Measurements from ENCODE around the gene METTL21A. TPM values are rescaled to one million over a fixed set of nuclear protein-coding genes. Genes with fewer than 3 reads are reported as not detected.

Gene METTL21A
- total RNA-seq (10 to 100 TPM; 25.7 to 34.5 TPM), polyA plus RNA-seq (ENCODE audit: insufficient read length in 2 of 2) (10 to 100 TPM; 29.8 TPM)
- long read RNA-seq, donor 1, full-length matches to known transcripts: 21 of 30 reads
- long read RNA-seq, donor 1, partial matches to known transcripts: 9 of 30 reads
- long read RNA-seq, donor 1, other reads (novel, unspliced or antisense): 0 of 30 reads
- long read RNA-seq, donor 2, full-length matches to known transcripts: 6 of 6 reads
- long read RNA-seq, donor 2, partial matches to known transcripts: 0 of 6 reads
- long read RNA-seq, donor 2, other reads (novel, unspliced or antisense): 0 of 6 reads
- long read RNA-seq, donor 3, full-length matches to known transcripts: 3 of 3 reads
- long read RNA-seq, donor 3, partial matches to known transcripts: 0 of 3 reads
- long read RNA-seq, donor 3, other reads (novel, unspliced or antisense): 0 of 3 reads
- long read RNA-seq, donor 4, full-length matches to known transcripts: 8 of 8 reads
- long read RNA-seq, donor 4, partial matches to known transcripts: 0 of 8 reads
- long read RNA-seq, donor 4, other reads (novel, unspliced or antisense): 0 of 8 reads

DNA sequence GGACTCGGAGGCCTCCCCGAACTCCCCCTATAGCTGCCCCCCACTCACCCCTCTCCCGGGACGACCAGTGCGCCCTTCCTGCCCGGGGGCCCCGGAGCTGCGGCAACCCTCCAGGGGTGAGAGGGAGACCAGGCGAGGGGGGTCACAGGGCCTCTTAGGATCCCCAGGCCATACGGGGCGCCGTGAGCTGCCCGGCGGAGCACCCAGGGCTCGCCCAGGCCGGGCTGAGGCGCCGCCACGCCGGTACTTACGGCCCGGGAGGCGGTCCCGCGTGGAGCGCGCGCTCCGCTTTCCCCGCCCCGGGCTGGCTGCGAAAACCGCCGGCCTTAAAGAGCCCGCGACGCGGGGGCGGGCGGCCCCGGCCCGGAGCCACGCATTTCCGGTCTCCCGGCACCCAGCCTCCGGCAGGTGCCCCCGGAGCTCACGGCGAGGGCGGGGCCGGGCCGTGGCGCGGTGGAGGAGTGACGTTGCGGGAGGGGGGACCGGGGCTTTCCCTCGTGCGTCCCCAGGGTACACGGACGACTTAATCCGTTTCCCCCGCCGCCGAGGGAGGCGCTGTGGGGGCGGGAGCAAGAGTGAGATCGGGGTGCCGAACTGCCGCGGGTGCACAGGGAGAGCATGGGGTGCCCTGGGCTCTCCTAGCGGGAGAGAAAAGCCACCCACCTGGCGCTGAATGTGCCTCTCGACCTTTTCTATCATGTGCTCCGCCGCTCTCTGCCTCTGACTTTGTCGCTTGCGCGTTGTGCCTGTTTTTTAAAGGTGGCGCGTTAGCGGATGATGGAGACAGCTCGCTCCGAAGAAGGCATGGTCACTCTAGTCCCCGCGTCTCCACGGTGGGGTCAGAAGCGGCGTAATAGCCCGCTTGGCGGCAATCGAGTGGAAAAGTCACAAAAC lies at the start of gene METTL21A:
TSS of gene METTL21A (minus strand) at position 381 of the 894 bp plus-strand sequence. CDS start 1,019 bp downstream, outside the sequence.
- Histone ChIP-seq H3K4me1 (ENCODE audit: control insufficient read depth, insufficient read depth, low read length) (peaks cover 15% of the 10 kb centered on the region), H3K9me3 (ENCODE audit: control insufficient read depth, insufficient read depth, low read length) (no peaks in the 10 kb centered on the region), H3K4me3 (ENCODE audit: low read depth, low read length) (peak within 1 kb of the TSS; percentile 91), H3K27me3 (ENCODE audit: control insufficient read depth, insufficient read depth, low read length) (no peaks in the 10 kb centered on the region), H3K36me3 (ENCODE audit: control insufficient read depth, insufficient read depth, low read length) (peaks cover 11% of the 10 kb centered on the region), H3K27ac (ENCODE audit: low read depth, low read length) (peak within 1 kb of the TSS; percentile 96)
- WGBS (ENCODE audit: insufficient coverage): under 1% methylated on average over 87 of the region's 92 CpGs
- peak; percentile 67 to 96 (median 80) for DNase-seq (ENCODE audit: low read depth in 4 of 6, low spot score in 6 of 6)

GRCh38 chr2:207674826-207675225 lies 49.6 kb upstream of the METTL21A start:
- no peaks in the 10 kb centered on the region for H3K36me3 ChIP-seq (ENCODE audit: control insufficient read depth, insufficient read depth, low read length)
- no peak overlapping the region for H3K4me3 ChIP-seq (ENCODE audit: low read depth, low read length)
- no peaks in the 10 kb centered on the region for H3K27me3 ChIP-seq (ENCODE audit: control insufficient read depth, insufficient read depth, low read length)
- no peaks in the 10 kb centered on the region for H3K4me1 ChIP-seq (ENCODE audit: control insufficient read depth, insufficient read depth, low read length)
- H3K9me3 ChIP-seq (ENCODE audit: control insufficient read depth, insufficient read depth, low read length): no peaks in the 10 kb centered on the region
- no peak for DNase-seq (ENCODE audit: low read depth in 4 of 6, low spot score in 6 of 6)
- no peak overlapping the region for H3K27ac ChIP-seq (ENCODE audit: low read depth, low read length)
- 86% methylated on average over 1 of the region's 2 CpGs for WGBS (ENCODE audit: insufficient coverage)

DNA sequence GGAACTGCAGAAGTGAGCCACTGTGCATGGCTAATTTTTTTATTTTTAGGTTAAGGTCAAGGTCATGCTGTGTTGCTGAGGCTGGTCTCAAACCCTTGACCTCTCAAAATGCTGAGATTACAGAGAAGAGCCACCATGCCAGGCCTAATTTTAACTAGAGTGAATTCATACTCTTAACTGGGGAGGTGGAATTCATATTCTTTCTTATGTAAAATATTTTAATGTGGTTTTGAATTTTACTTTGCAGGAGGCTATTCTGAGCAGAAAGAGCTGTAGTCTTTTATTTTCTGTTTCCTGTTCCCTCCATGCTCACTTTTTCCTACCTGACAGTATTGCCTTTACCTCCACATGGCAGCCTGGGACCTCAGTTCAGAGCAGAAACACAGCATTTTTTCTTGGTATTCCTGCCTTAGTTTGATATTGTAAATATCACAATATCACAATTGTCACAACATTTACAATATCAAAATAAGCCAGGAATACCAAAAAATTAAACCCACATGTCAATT lies 49.1 kb upstream of the METTL21A start:
- H3K4me1 ChIP-seq (ENCODE audit: control insufficient read depth, insufficient read depth, low read length): no peaks in the 10 kb centered on the region
- H3K36me3 ChIP-seq (ENCODE audit: control insufficient read depth, insufficient read depth, low read length): no peaks in the 10 kb centered on the region
- no peak for DNase-seq (ENCODE audit: low read depth in 4 of 6, low spot score in 6 of 6)
- no peaks in the 10 kb centered on the region for H3K27me3 ChIP-seq (ENCODE audit: control insufficient read depth, insufficient read depth, low read length)
- H3K4me3 ChIP-seq (ENCODE audit: low read depth, low read length): no peak overlapping the region
- no peak overlapping the region for H3K27ac ChIP-seq (ENCODE audit: low read depth, low read length)
- no peaks in the 10 kb centered on the region for H3K9me3 ChIP-seq (ENCODE audit: control insufficient read depth, insufficient read depth, low read length)

DNA sequence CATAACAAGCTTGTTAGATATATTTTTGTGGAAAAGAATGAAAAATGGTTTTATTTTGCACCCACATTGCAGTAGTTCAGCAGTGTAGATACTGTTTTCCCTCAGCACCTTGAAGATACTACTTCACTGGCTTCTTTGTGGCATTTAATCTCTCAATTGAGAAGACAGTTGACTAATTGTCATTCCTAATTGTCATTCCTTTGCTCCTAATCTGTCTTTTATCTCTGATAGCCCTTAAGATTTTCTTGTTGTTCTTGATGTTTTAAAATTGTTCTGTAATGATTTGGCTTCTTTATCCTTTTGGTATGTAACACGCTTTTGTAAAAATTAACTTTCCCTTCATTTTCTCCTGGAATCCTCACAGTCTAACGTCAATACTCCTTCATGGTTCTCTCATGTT lies 48.2 kb upstream of the METTL21A start:
- no CpG with 5 or more reads among the region's 2 CpGs for WGBS (ENCODE audit: insufficient coverage)
- no peaks in the 10 kb centered on the region for H3K4me1 ChIP-seq (ENCODE audit: control insufficient read depth, insufficient read depth, low read length)
- H3K4me3 ChIP-seq (ENCODE audit: low read depth, low read length): no peak overlapping the region
- H3K36me3 ChIP-seq (ENCODE audit: control insufficient read depth, insufficient read depth, low read length): no peaks in the 10 kb centered on the region
- no peak overlapping the region for H3K27ac ChIP-seq (ENCODE audit: low read depth, low read length)
- DNase-seq (ENCODE audit: low read depth in 4 of 6, low spot score in 6 of 6): no peak
- H3K27me3 ChIP-seq (ENCODE audit: control insufficient read depth, insufficient read depth, low read length): no peaks in the 10 kb centered on the region
- H3K9me3 ChIP-seq (ENCODE audit: control insufficient read depth, insufficient read depth, low read length): no peaks in the 10 kb centered on the region

GRCh38 chr2:207670887-207671286 lies 45.7 kb upstream of the METTL21A start:
- no peaks in the 10 kb centered on the region for H3K9me3 ChIP-seq (ENCODE audit: control insufficient read depth, insufficient read depth, low read length)
- no peaks in the 10 kb centered on the region for H3K36me3 ChIP-seq (ENCODE audit: control insufficient read depth, insufficient read depth, low read length)
- WGBS (ENCODE audit: insufficient coverage): 30% methylated on average over 2 of the region's 6 CpGs
- H3K4me1 ChIP-seq (ENCODE audit: control insufficient read depth, insufficient read depth, low read length): no peaks in the 10 kb centered on the region
- no peak for DNase-seq (ENCODE audit: low read depth in 4 of 6, low spot score in 6 of 6)
- H3K27ac ChIP-seq (ENCODE audit: low read depth, low read length): no peak overlapping the region
- no peak overlapping the region for H3K4me3 ChIP-seq (ENCODE audit: low read depth, low read length)
- no peaks in the 10 kb centered on the region for H3K27me3 ChIP-seq (ENCODE audit: control insufficient read depth, insufficient read depth, low read length)

DNA sequence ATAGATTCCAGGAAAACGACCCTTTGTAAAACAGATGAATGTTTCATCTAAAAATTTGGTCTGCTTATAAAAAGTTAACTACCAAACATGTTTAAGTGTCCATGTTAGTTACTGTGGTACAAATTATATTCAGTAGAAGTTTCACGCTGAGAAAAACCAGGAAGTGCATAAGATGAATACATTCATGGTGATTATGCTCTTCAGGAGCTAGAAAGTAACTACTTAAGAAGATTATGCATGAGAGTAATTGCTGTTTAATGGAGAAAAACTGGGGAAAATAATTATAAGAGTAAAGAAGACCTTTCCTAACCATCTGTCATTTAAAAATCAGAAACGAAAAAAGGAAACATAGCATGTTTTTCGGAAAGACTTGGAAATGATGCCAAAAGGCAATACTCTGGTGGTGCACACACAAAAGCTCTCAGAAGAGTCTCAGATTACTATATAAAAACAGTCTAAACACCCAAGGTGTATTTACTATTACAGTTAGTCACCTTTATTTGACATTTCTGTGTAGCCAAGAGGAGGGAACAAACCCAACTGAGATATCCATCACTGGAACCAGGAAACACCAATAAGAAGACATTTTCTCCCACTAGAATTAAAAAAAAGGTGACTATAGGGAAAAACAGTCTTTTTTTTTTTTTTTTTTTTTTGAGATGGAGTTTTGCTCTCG lies 38.8 kb upstream of the METTL21A start:
- WGBS (ENCODE audit: insufficient coverage): no CpG with 5 or more reads among the region's 5 CpGs
- peak in 1 of 6 donors; percentile 42 for DNase-seq (ENCODE audit: low read depth in 4 of 6, low spot score in 6 of 6)
- Histone ChIP-seq H3K27ac (ENCODE audit: low read depth, low read length) (no peak overlapping the region), H3K27me3 (ENCODE audit: control insufficient read depth, insufficient read depth, low read length) (no peaks in the 10 kb centered on the region), H3K36me3 (ENCODE audit: control insufficient read depth, insufficient read depth, low read length) (no peaks in the 10 kb centered on the region), H3K4me1 (ENCODE audit: control insufficient read depth, insufficient read depth, low read length) (no peaks in the 10 kb centered on the region), H3K4me3 (ENCODE audit: low read depth, low read length) (no peak overlapping the region), H3K9me3 (ENCODE audit: control insufficient read depth, insufficient read depth, low read length) (no peaks in the 10 kb centered on the region)

GRCh38 chr2:207662203-207662602 lies 37.0 kb upstream of the METTL21A start:
- H3K9me3 ChIP-seq (ENCODE audit: control insufficient read depth, insufficient read depth, low read length): no peaks in the 10 kb centered on the region
- WGBS (ENCODE audit: insufficient coverage): 83% methylated on average over 1 of the region's 2 CpGs
- no peak for DNase-seq (ENCODE audit: low read depth in 4 of 6, low spot score in 6 of 6)
- H3K27me3 ChIP-seq (ENCODE audit: control insufficient read depth, insufficient read depth, low read length): no peaks in the 10 kb centered on the region
- H3K4me1 ChIP-seq (ENCODE audit: control insufficient read depth, insufficient read depth, low read length): no peaks in the 10 kb centered on the region
- H3K36me3 ChIP-seq (ENCODE audit: control insufficient read depth, insufficient read depth, low read length): no peaks in the 10 kb centered on the region
- H3K4me3 ChIP-seq (ENCODE audit: low read depth, low read length): no peak overlapping the region
- H3K27ac ChIP-seq (ENCODE audit: low read depth, low read length): no peak overlapping the region

DNA sequence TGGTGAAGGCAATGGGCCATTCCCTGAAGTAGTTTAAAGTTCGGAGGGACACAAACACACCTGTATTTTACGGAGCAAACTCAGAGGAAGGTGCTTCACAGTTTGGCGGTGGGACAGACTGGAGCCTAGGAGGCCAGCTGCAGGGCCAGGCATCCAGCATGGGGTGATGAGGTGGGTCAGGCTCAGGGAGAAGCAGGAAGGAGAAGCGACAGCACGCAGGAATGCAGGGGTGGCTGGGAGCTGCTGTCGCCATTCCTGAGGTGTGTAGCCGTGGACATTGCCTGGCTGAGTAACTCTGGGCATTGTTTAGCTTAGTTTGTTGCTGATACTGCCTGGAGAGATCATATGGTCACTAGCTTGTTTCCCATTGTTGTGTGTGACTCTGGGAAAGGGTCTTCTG lies 35.8 kb upstream of the METTL21A start:
- Histone ChIP-seq H3K4me1 (ENCODE audit: control insufficient read depth, insufficient read depth, low read length) (no peaks in the 10 kb centered on the region), H3K4me3 (ENCODE audit: low read depth, low read length) (no peak overlapping the region), H3K36me3 (ENCODE audit: control insufficient read depth, insufficient read depth, low read length) (no peaks in the 10 kb centered on the region), H3K9me3 (ENCODE audit: control insufficient read depth, insufficient read depth, low read length) (no peaks in the 10 kb centered on the region), H3K27me3 (ENCODE audit: control insufficient read depth, insufficient read depth, low read length) (no peaks in the 10 kb centered on the region), H3K27ac (ENCODE audit: low read depth, low read length) (no peak overlapping the region)
- WGBS (ENCODE audit: insufficient coverage): 76% methylated on average over 7 of the region's 7 CpGs
- no peak for DNase-seq (ENCODE audit: low read depth in 4 of 6, low spot score in 6 of 6)

DNA sequence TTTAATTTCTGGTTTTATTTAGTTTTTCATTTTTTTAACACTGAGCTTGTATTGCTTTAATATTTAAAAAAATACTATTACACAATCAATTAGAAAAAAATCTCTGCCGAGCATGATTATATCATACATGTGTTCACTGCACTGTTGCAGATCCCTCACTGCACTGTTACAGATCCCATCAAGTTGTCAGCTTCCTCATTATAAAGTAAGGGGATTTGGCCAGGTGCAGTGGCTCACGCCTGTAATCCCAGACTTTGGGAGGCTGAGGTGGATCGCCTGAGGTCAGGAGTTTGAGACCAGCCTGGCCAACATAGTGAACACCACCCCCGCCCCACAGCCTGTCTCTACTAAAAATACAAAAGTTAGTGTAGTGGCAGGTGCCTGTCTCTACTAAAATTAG lies 33.0 kb upstream of the METTL21A start:
- Histone ChIP-seq H3K36me3 (ENCODE audit: control insufficient read depth, insufficient read depth, low read length) (no peaks in the 10 kb centered on the region), H3K27ac (ENCODE audit: low read depth, low read length) (no peak overlapping the region), H3K27me3 (ENCODE audit: control insufficient read depth, insufficient read depth, low read length) (no peaks in the 10 kb centered on the region), H3K9me3 (ENCODE audit: control insufficient read depth, insufficient read depth, low read length) (no peaks in the 10 kb centered on the region), H3K4me3 (ENCODE audit: low read depth, low read length) (no peak overlapping the region), H3K4me1 (ENCODE audit: control insufficient read depth, insufficient read depth, low read length) (no peaks in the 10 kb centered on the region)
- no peak for DNase-seq (ENCODE audit: low read depth in 4 of 6, low spot score in 6 of 6)
- 100% methylated on average over 1 of the region's 4 CpGs for WGBS (ENCODE audit: insufficient coverage)
